DMS53 treated with DMSO at 0.1 percent for 48 hours (cell line): Measurements from ENCODE around the gene FSCN2.

Experiments used
- DNase-seq: peaks from one replicate; lab custom pipeline; 2025; ENCODE audit not compliant: unreplicated experiment; lab: John Stamatoyannopoulos, UW

Gene FSCN2, protein sequence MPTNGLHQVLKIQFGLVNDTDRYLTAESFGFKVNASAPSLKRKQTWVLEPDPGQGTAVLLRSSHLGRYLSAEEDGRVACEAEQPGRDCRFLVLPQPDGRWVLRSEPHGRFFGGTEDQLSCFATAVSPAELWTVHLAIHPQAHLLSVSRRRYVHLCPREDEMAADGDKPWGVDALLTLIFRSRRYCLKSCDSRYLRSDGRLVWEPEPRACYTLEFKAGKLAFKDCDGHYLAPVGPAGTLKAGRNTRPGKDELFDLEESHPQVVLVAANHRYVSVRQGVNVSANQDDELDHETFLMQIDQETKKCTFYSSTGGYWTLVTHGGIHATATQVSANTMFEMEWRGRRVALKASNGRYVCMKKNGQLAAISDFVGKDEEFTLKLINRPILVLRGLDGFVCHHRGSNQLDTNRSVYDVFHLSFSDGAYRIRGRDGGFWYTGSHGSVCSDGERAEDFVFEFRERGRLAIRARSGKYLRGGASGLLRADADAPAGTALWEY

DNA sequence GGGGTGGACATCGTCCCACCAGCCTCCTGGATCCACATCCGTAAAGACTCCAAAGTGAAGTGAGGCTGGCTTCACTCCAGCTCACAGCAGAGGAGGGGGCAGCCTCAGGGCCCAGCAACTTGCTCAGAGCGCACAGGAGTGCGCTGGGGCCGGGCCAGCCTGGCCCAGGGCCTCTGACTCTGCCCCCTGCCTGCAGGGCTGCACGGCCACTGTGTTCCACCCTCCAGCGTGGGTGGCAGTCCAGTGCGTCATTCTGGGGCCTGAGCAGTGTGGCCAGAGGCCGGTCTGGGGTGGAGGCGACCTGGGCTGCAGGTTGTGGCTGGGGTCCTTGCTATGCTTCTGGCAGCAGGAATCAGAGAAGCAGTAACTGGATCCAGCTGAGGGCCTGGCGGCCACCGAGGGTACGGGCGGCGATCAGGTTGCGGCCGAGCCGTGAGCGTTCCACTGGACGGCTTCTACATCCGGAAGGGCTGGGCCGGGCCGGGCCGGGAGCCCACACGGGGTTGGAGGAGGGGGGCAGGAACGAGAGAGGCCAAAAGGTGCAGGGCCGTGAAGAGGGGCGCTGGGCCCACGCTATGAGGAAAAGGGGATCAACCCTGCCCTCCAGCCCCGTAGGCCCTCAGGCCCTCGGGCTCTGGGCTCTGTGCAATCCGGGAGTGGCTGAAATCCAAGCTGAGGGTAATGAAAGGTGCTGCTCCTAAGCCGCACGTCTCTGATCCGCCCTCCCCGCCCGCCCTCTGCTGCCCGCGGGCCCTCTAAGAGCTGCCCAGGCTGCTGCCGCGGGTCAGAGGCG lies at the start of gene FSCN2:
TSS of gene FSCN2 (plus strand) at position 787 of the 793 bp plus-strand sequence. CDS start 155 bp downstream, outside the sequence.
- DNase-seq: no peak

DNA sequence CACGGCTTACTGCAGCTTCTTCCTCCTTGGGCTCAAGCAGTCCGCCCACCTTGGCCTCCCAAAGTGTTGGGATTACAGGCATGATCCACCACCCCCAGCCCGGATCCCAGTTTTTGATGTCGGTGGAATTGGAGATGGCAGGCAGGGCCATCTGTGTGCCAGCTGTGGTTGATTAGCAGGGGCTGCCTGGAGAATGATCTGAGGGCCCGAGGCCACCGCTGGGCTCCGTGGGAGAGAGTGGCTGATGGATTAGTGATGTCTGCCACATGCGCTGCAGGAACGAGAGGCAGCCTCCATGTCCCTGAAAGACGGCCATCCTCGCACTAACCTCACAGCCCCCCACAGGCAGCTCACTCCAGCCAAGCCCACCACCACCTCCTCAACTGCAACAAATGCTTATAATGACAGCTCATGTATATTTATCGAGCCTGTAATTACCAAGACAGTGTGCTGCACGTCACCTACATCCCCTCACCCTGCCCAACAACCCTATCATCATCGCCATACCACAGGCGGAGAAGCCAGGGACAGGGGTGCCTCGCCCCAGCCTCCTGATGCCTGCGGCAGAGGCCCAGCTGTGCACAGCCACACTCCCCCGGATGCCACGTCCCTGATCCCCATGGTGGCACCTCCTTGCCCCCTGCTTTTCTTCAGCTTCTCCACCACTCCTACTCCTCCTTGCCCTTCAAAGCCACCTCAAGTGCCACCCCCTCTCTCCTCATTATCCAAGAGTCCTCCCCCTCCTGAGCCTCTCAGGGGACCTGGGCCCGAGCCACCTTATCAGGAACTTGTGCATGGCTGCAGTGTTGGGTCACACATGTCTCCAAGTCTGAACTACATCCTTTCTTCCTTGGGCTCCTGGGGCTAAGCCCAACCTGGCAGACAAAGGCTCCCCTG lies 48.8 kb upstream of the FSCN2 start:
- no peak for DNase-seq

DNA sequence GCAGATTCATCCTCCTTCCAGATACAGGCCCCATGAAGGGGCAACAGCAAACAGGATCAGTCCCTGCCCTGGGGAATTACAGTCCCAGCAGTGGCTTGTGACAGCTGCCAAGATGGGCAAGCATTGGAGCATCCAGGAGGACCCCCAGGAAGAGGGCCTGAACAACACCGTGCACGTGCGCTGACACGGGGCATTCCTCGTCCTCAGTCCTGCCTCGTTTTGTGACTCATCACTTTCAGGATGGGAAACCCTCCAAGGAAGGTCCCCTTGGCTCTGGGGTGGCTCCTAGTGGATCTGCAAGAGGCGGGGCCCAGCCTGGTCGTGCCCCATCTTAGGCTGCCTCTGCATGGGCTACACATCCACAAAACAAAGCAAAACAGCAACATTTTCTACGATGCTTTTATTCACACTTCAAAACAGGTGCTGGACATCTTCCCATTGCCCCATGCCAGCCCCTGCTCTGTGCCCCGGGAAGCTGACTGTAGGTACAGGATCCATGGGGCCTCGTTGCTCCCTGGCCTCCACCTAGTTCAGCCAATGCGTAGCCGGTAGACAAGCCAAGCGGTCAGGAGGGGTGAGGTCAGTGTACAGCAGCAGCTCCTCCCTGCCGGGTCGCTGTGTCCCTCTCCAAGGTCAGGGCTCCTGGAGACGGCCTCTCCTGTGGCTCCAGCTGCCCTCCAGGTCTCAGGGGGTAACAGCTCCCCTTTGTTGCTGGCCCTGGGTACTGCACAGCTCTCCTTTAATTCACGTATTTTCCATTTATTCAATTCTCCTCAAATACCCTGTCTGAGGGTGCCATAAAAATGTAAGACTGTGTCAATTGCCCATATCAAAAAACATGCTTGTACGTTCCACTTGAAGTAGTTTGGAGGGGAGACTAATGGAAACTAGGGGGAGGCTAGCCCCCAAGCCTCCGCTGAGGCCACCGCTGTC lies 47.8 kb upstream of the FSCN2 start:
- no peak for DNase-seq

DNA sequence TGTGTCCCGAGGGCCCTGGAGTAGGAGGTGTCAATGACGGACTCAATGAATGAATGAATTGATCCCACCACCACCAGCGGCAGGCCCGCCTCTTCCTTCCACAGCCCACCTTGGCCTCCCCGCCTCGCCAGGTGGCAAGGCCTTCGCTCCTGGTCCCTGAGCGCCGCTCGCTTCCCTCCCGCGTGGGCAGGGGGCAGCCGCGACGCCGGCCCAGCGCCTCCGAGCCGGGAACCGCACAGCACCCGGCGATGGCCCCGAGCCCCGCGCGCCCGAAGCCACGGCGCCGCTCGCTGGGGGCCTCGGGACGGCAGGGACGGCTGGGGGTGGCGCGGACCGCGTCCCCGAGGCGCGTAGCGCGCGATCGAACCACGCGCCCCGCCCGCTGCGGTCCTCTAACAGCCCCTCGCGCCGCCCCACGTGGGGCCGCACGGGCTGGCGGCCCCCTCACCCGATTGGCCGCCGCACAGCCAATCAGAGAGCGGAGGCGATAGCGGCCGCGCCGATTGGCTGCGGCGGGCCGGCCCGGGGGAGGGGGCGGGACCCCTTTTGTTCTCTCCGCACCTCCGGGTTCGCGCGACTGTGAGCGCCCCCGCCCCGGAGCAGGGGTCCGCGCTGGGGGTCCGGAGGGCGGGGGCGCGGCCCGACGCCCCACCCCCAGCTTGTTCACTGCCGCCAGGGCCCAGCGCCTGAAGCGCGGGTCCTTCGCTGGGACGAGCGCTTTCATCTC lies 46.9 kb upstream of the FSCN2 start:
- peak; percentile 63 for DNase-seq

DNA sequence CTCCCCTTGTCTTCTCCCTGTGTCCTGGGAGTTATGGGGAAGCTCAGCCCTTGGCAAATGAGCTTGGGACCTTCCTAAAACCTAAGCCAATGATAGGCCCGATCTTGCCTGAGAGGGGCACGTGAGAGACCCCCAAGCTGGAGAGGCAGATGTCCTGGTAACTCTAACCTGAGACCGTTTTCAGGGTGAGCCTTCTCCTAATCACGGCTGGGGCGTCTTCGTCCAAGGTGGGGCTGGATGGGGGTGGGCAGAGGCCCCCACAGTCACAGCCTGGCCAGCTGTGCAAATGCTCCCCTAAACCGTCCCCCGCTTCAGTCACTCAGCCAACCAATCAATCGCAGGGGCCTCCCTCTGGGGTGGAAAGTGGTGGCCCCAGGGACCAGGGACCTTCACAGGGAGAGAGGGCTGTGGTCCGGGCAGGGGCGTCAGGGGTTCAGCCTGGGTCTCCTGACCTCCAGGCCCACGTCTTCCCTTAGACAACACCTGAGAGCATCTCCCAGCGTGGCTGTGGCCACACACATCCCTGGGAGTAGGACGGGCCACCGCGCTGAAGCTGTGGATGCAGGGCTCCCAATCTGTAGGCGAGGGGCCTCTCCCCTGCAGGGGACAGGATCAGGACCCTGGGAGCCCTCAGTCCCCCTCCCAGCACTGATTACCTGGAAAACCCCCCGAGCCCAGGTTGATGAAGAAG lies 46.2 kb upstream of the FSCN2 start:
- DNase-seq: no peak

DNA sequence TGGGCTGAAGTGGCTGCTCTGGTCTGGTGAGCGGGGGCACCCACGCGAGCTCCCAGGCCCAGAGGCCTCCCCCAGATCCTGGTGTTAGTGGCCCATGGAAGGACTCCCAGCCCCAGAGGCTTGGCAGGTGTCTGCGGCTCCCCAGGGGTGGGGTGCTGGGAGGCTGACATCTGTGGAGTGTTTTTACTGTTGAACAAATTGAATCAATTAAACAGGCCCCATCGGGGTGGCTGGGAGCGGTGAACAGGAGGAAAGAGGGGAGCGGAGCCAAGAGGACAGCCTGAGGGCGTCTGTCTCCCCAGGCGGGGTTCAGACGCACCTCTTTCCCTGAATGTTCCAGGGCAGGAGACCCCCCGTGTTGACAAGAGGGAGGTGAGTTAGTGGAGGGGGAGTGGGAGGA lies 45.5 kb upstream of the FSCN2 start:
- no peak for DNase-seq

DNA sequence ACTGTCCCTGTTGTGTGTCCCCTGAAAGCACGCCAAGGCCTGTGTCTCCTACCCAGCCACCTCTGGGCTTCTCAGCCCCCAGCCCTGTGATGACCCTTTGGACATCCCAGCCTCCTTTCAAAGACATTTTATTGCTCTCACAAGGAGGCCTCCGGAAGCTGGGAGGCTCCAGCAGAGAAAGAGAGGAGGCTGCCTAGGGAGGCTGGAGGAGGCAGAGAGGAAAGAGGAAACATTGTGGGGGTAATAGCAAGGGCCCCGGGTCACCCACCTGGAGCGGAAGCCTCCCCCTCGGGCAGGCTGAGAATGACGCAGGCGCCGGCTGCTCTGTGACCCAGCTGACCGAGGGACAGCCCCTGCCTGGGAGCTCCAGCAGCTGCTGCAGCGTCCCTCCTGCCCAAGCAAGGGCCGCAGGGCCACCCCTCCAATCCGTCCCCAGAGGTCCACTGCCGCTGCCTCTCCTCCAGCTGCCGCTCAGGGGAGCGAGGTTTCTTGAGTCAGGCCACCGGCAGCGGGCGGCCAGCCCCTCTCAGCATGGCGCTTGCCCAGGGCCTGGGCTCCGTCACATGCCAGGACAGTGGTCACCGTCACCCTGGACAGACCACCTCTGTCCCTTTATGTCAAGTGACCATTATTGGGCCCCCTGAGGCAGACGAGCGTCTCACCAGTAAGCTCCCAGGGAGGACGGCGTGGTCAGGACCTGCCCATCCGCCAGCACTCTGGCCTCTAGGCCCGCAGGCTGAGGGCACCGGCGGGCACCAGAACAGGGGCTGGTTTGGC lies 44.9 kb upstream of the FSCN2 start:
- peak; percentile 61 for DNase-seq

DNA sequence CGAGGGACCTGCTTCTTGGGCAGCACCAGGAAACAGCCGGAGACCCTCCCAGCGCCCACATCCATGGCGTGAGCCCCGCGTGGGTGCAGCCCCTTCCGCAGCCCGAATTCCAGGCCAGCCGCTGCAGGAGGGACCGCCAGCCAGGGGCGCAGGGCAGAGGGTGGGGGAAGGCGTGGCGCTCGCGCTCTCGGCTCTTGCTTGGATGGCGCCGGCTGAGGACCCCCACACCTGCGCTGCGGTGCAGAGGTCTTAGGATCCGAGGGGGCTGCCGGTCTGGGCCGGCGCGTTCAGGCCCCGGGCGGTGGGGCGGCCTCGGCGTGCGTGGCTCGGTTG lies 44.3 kb upstream of the FSCN2 start:
- DNase-seq: no peak

DNA sequence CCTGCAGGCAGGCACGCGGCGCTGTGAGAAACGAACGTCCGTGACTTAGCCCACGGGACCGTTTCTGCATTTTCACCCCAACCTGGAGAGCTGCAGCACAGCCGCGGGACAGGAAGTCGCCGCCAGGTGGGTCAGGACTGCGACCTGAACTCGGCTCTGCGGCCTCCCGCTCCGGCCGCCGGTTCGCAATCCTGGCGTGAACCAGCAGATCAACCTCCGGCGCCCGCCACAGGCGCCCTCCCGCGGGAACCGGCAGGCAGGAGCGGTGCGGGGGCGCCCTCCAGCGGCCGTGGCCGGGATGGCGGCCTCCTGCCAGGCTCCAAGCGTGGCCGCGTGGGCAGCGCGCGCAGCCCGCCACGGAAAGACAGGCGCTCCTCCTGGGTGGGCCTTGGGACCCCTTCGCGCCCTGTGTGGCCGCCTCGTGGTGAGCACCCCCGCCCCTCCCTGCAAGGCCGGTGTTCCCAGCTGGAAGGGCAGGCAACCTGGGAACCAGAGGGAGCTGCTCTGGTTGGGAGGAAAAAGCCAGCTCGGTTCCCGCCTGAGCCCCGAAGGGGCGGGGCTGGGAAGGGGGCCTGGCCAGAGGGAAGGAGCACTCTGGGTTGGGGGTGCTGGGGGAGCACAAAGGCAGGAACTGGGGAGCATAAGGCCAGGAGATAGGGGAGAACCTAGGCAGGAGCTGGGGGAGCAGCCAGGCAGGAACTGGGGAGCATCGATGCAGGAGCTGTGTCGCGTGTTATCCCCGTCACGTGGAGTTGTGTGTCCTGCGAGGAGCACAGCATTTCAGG lies 43.8 kb upstream of the FSCN2 start:
- peak; percentile 64 for DNase-seq

DNA sequence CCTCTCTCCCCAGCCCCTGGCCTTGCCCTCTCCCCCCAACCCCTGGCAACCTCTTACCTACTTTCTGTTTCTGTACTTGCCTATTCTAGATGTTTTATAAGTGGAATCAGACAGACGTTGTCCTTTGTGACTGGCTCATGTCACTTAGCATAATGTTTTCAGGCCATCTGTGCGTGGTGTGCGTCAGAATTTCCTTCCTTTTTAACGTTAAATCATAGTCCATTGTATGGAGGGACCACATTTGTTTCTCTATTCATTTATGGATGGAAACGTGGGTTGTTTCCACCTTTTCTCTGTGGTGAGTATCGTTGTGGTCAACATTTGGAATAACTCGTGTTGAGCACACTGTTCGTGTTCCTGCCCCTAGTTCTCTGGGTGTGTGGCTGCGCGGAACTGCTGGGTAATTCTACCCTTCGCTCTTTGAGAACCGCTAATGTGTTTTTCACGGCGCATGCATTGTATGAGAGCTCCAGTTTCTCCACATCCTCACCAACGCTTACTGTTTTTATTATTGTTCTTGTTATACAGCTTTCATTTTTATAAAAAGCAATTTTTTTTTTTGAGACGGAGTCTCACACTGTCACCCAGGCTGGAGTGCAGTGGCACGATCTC lies 41.9 kb upstream of the FSCN2 start:
- no peak for DNase-seq

DNA sequence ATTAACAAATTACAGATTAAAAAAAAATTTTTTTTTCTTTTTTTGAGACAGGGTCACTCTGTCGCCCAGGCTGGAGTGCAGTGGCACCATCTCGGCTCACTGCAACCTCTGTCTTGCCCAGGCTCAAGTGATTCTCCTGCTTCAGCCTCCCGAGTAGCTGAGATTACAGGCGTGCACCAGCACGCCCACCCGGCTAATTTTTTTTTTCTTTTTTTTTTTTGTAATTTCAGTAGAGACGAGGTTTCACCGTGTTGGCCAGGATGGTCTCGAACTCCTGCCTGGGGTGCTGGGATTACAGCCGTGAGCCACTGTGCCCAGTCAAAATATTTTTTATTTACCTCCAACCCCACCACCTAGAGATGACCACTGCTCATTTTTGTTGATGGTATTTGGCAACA lies 41.1 kb upstream of the FSCN2 start:
- DNase-seq: no peak

DNA sequence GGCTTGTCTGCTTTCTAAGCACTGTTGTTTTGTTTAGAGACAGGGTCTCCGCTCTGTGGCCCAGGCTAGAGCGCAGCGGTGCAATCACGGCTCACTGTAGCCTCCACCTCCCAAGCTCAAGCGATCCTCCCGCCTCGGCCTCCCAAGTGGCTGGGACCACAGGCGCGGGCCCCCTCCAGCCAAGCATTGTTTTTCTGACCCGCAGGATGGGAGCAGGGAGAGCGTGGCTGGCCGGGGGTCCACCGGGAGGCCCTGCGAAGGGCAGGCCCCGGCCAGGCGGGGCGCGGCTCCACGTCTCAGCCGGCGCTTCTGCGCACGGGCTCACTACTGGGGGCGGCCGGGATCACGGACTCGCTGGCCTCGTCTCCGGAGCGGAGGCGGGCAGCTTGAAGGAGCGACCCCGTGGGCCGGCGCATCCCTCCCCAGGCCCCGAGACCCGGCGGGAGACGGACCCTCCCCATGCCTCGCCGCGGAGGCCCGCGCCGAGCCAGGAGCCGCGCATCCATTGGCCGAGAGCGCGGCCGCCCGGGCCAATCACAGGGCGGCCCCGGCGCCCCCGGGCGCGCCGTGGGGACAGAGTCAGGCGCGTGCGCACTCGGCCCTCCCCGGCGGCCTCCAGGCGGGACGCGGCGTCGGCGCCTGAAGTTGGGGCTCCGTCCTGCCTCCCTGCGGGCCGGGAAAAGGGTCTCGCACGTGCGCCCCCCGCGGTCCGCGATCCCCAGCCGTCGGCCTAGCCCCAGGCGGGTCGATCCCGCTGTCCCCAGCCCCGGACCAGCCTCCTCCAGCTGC lies 40.5 kb upstream of the FSCN2 start:
- DNase-seq: peak; percentile 62

DNA sequence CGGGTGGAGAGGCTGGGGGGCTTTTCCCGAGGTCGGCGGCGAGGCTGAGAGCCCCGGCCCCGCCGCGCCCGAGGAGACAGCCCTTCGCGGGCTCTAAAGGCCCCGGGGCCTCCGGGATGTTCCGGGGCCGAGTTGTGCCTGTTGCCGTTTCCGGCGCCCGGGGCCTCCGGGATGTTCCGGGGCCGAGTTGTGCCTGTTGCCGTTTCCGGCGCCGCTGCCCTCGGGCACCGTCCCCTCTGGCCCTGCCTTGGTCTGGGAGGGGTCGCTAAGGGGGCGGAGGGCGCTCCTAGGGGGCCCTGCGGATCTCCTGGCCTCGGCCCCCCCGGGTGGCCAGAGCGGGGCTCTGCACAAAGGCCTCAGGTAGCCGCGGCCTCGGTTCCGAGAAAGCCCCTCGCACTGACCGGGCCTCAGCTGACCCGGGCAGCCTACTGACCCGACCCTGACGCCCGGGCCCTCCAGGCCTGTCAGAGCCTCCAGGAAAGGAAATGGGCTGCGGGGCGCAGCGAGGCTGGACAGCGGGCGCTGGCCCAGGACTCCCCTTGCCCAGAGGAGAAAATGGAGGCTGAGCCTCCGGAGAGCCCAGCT lies 39.8 kb upstream of the FSCN2 start:
- DNase-seq: no peak

DNA sequence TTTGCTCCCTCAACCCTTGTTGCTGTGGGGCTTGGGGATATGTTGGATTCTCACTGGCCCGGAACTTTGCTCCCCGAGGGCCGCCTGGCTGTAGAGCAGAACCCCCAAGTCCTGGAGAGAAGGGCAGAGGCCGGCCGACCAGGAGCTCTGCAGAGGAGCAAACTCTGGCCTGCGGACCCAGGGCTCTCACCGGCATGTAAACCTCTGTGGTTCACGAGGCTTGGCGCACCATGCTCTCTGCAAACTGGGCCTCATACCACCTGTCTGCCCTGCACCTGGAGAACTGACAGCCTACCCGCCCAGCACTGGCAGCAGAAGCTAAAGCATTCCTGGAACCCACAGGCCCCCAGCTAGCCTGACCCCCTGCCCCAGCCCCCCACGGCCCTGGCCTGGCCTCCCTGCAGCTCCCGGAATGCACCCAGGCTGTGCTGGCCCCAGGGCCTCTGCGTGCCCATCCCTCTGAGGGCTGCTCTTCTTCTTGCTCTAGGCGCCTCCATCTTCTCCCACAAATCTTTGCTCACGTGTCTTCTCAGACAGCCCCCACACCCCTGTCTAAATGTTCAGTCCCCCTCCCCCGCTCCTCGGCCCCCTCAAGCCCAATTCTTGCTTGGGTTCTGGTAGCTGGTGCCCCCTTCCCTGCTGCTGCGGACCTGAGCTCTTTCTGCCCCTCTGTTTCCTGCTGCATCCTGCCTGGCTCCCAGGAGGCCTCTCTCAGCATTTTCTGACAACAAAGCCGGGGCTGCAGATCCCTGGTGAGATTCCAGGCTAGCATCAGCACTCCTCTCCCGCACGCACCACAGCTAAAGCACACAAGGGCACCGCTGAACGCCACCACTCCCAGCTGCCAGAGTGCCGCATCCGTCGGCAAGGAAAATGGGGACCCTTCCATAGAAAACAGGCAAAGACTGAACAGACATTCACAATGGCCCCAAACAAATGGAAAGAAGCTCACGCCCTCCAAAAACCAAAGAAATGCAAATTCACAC lies 38.9 kb upstream of the FSCN2 start:
- DNase-seq: no peak
